ENCODE measurements around the gene PAEP. TPM values are rescaled to one million over a fixed set of nuclear protein-coding genes. Genes with fewer than 3 reads are reported as not detected.

PAEP gene
- total RNA-seq, 2 donors from 2014 or later = not detected

DNA sequence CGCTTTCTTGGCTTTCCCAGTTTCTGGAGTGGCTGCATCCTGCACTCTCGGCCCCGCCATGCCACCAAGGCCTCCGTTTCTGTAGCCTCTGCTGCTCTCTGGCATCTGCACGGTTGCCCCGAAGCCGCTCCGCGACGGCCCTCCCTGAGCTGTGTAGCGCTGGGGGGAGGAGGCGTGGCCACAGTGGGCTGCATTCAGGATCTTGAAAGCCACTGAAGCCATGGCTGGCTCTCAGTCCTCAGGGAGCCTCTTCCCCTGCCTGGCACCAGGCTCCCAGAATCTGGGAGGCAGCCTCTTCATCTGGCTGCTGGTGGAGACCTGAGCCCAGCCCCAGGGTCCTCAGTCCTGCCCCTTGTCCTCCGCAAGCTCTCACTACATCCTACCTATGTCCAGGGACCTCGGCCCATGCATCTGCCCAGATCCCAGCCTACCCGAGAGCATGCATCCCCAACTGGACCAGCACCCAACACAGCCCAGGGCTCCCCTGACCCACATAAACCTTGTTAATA, 25.1 kb downstream of the PAEP start:
- intact Hi-C loops (cut with DNase I) = no loop called here
- H3K27me3 ChIP-seq = no peaks in the 10 kb centered on the region
- TF ChIP-seq POLR2A (IDR thresholded peaks at IDR 0.05) = no peak
- TF ChIP-seq, protein P1, sequence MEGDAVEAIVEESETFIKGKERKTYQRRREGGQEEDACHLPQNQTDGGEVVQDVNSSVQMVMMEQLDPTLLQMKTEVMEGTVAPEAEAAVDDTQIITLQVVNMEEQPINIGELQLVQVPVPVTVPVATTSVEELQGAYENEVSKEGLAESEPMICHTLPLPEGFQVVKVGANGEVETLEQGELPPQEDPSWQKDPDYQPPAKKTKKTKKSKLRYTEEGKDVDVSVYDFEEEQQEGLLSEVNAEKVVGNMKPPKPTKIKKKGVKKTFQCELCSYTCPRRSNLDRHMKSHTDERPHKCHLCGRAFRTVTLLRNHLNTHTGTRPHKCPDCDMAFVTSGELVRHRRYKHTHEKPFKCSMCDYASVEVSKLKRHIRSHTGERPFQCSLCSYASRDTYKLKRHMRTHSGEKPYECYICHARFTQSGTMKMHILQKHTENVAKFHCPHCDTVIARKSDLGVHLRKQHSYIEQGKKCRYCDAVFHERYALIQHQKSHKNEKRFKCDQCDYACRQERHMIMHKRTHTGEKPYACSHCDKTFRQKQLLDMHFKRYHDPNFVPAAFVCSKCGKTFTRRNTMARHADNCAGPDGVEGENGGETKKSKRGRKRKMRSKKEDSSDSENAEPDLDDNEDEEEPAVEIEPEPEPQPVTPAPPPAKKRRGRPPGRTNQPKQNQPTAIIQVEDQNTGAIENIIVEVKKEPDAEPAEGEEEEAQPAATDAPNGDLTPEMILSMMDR (IDR thresholded peaks at IDR 0.05) = no peak

DNA sequence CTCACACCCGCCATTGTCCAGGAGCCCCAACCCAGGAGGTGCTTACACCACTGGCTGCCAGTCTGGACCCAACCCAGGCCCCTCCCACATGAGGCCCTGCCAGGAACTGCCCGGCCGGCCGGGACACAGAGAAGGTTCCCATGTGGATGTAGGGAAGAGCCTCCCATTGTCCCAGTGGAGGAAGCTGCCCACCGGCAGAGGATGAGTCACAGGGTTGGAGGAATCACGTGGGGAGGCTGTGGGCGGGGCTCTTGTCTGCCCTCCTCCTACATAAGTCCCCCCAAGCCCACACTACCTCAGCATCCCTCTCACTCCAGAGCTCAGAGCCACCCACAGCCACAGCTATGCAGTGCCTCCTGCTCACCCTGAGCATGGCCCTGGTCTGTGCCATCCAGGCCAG, 26.1 kb downstream of the PAEP start:
- ATAC-seq = no peak
- Histone ChIP-seq H3K4me3 (no peak overlapping the region), H3K36me3 (replicated peaks in 1 of 2; ENCODE audit: insufficient read depth in 1 of 2, low read depth in 2 of 2) (no peaks in the 10 kb centered on the region), H3K27me3 (no peaks in the 10 kb centered on the region), H3K27ac (no peak overlapping the region), H3K9me3 (no peaks in the 10 kb centered on the region), H3K4me1 (no peaks in the 10 kb centered on the region)
- no peak for DNase-seq
- WGBS, 2 donors = no CpG with 5 or more reads among the region's 7 CpGs
- TF ChIP-seq, protein P1 (IDR thresholded peaks at IDR 0.05) = no peak
- TF ChIP-seq POLR2A (IDR thresholded peaks at IDR 0.05) = no peak
- intact Hi-C loops (cut with DNase I) = no loop called here

More for the DNA sequence above, 25.1 kb downstream of the PAEP start:
- WGBS, 2 donors = 49 to 63% methylated on average over 12 to 15 of the region's 15 CpGs
- H3K36me3 ChIP-seq (replicated peaks in 1 of 2; ENCODE audit: insufficient read depth in 1 of 2, low read depth in 2 of 2) = no peaks in the 10 kb centered on the region
- H3K4me1 ChIP-seq = no peaks in the 10 kb centered on the region
- ATAC-seq = no peak
- DNase-seq = no peak
- H3K4me3 ChIP-seq = no peak overlapping the region
- no peaks in the 10 kb centered on the region for H3K9me3 ChIP-seq
- H3K27ac ChIP-seq = no peak overlapping the region

DNA sequence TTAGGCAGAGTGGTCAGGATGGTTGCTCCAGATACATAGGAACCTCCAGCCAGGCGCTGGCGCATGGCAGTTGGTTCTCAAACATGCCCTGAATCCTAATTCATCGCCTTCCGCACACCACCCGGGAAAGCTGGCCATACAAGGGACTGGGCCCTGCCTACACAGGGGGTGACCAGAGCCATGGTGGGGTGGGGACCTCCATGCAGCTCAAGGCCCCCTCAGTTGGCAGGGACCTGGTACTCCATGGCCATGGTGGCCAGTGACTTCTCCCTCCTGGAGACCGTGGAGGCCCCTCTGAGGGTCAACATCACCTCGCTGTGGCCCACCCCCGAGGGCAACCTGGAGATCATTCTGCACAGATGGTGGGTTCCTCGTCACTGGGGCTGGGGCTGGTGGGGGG, 26.8 kb downstream of the PAEP start:
- H3K27me3 ChIP-seq = no peaks in the 10 kb centered on the region

DNA sequence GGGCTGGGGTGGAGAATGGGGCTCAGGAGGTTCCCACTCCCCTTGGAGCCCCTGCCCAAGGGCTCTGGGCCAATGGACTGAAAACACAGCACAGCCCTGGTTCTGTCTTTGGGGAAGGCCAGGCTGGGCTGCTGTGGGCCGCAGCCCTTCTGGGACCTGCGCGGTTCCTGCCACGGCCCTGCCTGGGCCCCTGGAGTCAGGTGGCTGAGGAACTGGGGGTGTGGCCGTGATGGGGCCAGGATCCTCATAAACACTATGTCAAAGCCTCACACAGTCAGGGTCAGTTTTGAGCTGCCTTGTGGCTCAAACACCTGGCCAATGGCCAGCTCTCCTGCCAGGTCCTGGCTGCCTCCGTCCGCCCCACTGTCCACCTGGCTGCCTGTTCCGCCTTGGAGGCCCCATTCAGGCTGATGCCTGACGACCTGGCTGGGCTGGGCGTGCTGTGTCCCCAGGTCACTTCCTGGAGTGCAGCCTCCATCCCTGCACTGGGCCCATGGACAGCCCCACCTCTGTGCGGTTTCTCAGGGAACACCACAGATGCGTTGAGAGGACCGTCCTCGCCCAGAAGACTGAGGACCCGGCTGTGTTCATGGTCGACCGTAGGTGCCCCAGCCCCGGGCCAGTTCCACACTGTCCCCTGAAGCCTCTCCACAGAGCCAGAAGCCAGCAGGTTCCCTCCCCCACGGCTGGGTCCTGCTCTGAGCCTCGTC, 27.5 kb downstream of the PAEP start:
- TF ChIP-seq, protein P1 (IDR thresholded peaks at IDR 0.05) = no peak
- no peak for TF ChIP-seq POLR2A (IDR thresholded peaks at IDR 0.05)
- intact Hi-C loops (cut with DNase I) = no loop called here
- Histone ChIP-seq H3K4me1 (no peaks in the 10 kb centered on the region), H3K4me3 (no peak overlapping the region), H3K9me3 (no peaks in the 10 kb centered on the region), H3K36me3 (replicated peaks in 1 of 2; ENCODE audit: insufficient read depth in 1 of 2, low read depth in 2 of 2) (no peaks in the 10 kb centered on the region), H3K27me3 (no peaks in the 10 kb centered on the region), H3K27ac (no peak overlapping the region)
- ATAC-seq = no peak
- 71% methylated on average over 18 of the region's 20 CpGs; no CpG with 5 or more reads in 1 of the 2 donors for WGBS, 2 donors
- DNase-seq = no peak

More for the DNA sequence above, 26.8 kb downstream of the PAEP start:
- no peaks in the 10 kb centered on the region for H3K36me3 ChIP-seq (replicated peaks in 1 of 2; ENCODE audit: insufficient read depth in 1 of 2, low read depth in 2 of 2)
- TF ChIP-seq, protein P1 (IDR thresholded peaks at IDR 0.05) = no peak
- no peak for TF ChIP-seq POLR2A (IDR thresholded peaks at IDR 0.05)
- H3K4me3 ChIP-seq = no peak overlapping the region
- H3K27ac ChIP-seq = no peak overlapping the region
- DNase-seq (no peak), ATAC-seq (no peak)
- intact Hi-C loops (cut with DNase I) = no loop called here
- H3K4me1 ChIP-seq = no peaks in the 10 kb centered on the region
- H3K9me3 ChIP-seq = no peaks in the 10 kb centered on the region
- WGBS, 2 donors = 77 to 87% methylated on average over 3 to 7 of the region's 9 CpGs

Data from body of pancreas (tissue), 4 donors.